SK-N-SH (cell line): ENCODE measurements around the gene ZNF784. TPM values are rescaled to one million over a fixed set of nuclear protein-coding genes. Genes with fewer than 3 reads are reported as not detected.

Experiments used
- CTCF ChIA-PET: fragments of 300-600, 350-600 bp; formaldehyde crosslinking; extraction: SDS; loops from one replicate; lab custom pipeline; 2021; lab: Yijun Ruan, JAX
- POLR2A ChIA-PET: fragments of 350-600 bp; sonication (Branson Sonifier 250); formaldehyde crosslinking; extraction: SDS; loops from one replicate; lab custom pipeline; 2020; ENCODE audit warnings: antibody characterized with exemption, inconsistent platforms; lab: Yijun Ruan, JAX
- DNase-seq: peaks from one replicate; pipeline ENCODE4 v3.0.0; 2012
- H2AFZ ChIP-seq: fragments of 200-600 bp; sonication (generic); 2 replicates; pipeline ENCODE4 v1.8.1; 2016; ENCODE audit warnings: antibody characterized with exemption, mild to moderate bottlenecking, low read depth
- H3F3A ChIP-seq: fragments of 200-600 bp; sonication (generic); replicated peaks from 2 replicates; pipeline ENCODE3; 2016; ENCODE audit warnings: antibody characterized with exemption, mild to moderate bottlenecking; ENCODE audit not compliant: insufficient read depth
- H3K27ac ChIP-seq, 2 experiments: fragments of 200-500 bp in 1 of 2; fragments of 200-600 bp in 1 of 2; sonication (Bioruptor generic) in 1 of 2; sonication (generic), shearing (Covaris generic) in 1 of 2; 2 replicates each; pipeline versions ENCODE4 v1.5.1 to v1.6.1; 2014 to 2016; ENCODE audit warnings: low read depth in 2 of 2, inconsistent platforms in 1 of 2, low read length in 1 of 2, mild to moderate bottlenecking in 1 of 2, mixed read lengths in 1 of 2
- H3K27me3 ChIP-seq: fragments of 200-600 bp; sonication (generic), shearing (Covaris generic); 2 replicates; pipeline ENCODE4 v1.6.1; 2016; ENCODE audit warnings: mixed run types; ENCODE audit not compliant: insufficient read depth
- H3K36me3 ChIP-seq, 2 experiments: fragments of 200-500 bp in 1 of 2; fragments of 200-600 bp in 1 of 2; sonication (Bioruptor generic) in 1 of 2; sonication (generic) in 1 of 2; replicated peaks in 1 of 2; 2 replicates each; pipeline versions ENCODE3 to v1.5.1; 2014 to 2016; ENCODE audit warnings: low read length in 1 of 2, mild to moderate bottlenecking in 1 of 2; ENCODE audit not compliant: insufficient read depth in 2 of 2, control insufficient read depth in 1 of 2
- H3K4me1 ChIP-seq, 2 experiments: fragments of 200-500 bp in 1 of 2; fragments of 200-600 bp in 1 of 2; sonication (Bioruptor generic) in 1 of 2; sonication (generic), shearing (Covaris generic) in 1 of 2; 2 replicates each; pipeline versions ENCODE4 v1.5.1 to v1.6.1; 2014 to 2016; ENCODE audit warnings: low read depth in 1 of 2, low read length in 1 of 2, mixed run types in 1 of 2; ENCODE audit not compliant: insufficient read depth in 2 of 2, control insufficient read depth in 1 of 2
- H3K4me2 ChIP-seq: fragments of 200-600 bp; sonication (generic), shearing (Covaris generic); 2 replicates; pipeline ENCODE4 v1.6.1; 2017; ENCODE audit warnings: mixed run types
- H3K4me3 ChIP-seq, 2 experiments: fragments of 200-500 bp in 1 of 2; fragments of 200-600 bp in 1 of 2; sonication (Bioruptor generic) in 1 of 2; sonication (generic), shearing (Covaris generic) in 1 of 2; 2 replicates each; pipeline versions ENCODE4 v1.5.1 to v1.8.1; 2014 to 2016; ENCODE audit warnings: low read depth in 2 of 2, inconsistent platforms in 1 of 2, low read length in 1 of 2, mild to moderate bottlenecking in 1 of 2, mixed read lengths in 1 of 2, moderate library complexity in 1 of 2
- H3K79me2 ChIP-seq: fragments of 200-600 bp; sonication (generic); 2 replicates; pipeline ENCODE4 v1.8.1; 2017; ENCODE audit warnings: mild to moderate bottlenecking; ENCODE audit not compliant: insufficient read depth
- H3K9ac ChIP-seq: fragments of 200-600 bp; sonication (generic); 2 replicates; pipeline ENCODE4 v1.6.1; 2017; ENCODE audit warnings: mixed run types
- H3K9me2 ChIP-seq: fragments of 200-600 bp; sonication (generic); 2 replicates; pipeline ENCODE4 v1.6.1; 2017; ENCODE audit warnings: mixed run types
- H3K9me3 ChIP-seq: fragments of 200-600 bp; sonication (generic); 2 replicates; pipeline ENCODE4 v1.6.1; 2017; ENCODE audit warnings: mixed run types, mild to moderate bottlenecking, moderate library complexity
- H4K20me1 ChIP-seq: fragments of 200-600 bp; sonication (generic); 2 replicates; pipeline ENCODE4 v1.6.1; 2017; ENCODE audit warnings: mild to moderate bottlenecking, mixed run types; ENCODE audit not compliant: insufficient read depth
- CTCF ChIP-seq: fragments of 200-600 bp; sonication (generic); IDR thresholded peaks from 2 replicates; pipeline ENCODE4 v1.6.1; 2017; ENCODE audit warnings: antibody characterized with exemption, mild to moderate bottlenecking, moderate library complexity
- ELF1 ChIP-seq: IDR thresholded peaks from 2 replicates; pipeline ENCODE4 v1.4.0; 2012
- EP300 ChIP-seq, 2 experiments: IDR thresholded peaks; 2 replicates each; pipeline versions ENCODE4 v1.4.0 to v1.6.1; 2012; ENCODE audit warnings: borderline replicate concordance in 1 of 2, low read depth in 1 of 2, low read length in 1 of 2
- EZH2phosphoT487 ChIP-seq: fragments of 200-600 bp; sonication (generic); IDR thresholded peaks from 2 replicates; pipeline ENCODE4 v1.6.1; 2017; ENCODE audit warnings: low read depth, mixed run types, mild to moderate bottlenecking, antibody characterized with exemption, moderate library complexity, borderline replicate concordance
- FOSL2 ChIP-seq: IDR thresholded peaks from 2 replicates; pipeline ENCODE4 v1.4.0; 2012; ENCODE audit warnings: low read depth, mild to moderate bottlenecking, moderate library complexity, borderline replicate concordance
- FOXJ3 ChIP-seq: sonication (generic); formaldehyde crosslinking; IDR thresholded peaks from 2 replicates; pipeline ENCODE4 v1.5.1; 2020; ENCODE audit warnings: mild to moderate bottlenecking, missing genetic modification reagents
- FOXM1 ChIP-seq: IDR thresholded peaks from 2 replicates; pipeline ENCODE4 v1.4.0; 2012; ENCODE audit warnings: low read depth, mild to moderate bottlenecking
- GATA2 ChIP-seq: sonication (generic); formaldehyde crosslinking; IDR thresholded peaks from 2 replicates; pipeline ENCODE4 v1.5.0; 2020; ENCODE audit warnings: mild to moderate bottlenecking, missing genetic modification reagents
- MEF2A ChIP-seq: IDR thresholded peaks from 2 replicates; pipeline ENCODE4 v1.4.0; 2012; ENCODE audit warnings: low read depth, borderline replicate concordance
- MXI1 ChIP-seq: IDR thresholded peaks from 2 replicates; pipeline ENCODE4 v1.6.1; 2012; ENCODE audit warnings: mild to moderate bottlenecking, low read depth, low read length, improper control_type of control experiment
- NRF1 ChIP-seq: IDR thresholded peaks from 2 replicates; pipeline ENCODE4 v1.6.1; 2012; ENCODE audit warnings: low read depth, mild to moderate bottlenecking, low read length
- PBX3 ChIP-seq: IDR thresholded peaks from 2 replicates; pipeline ENCODE4; 2012
- POLR2AphosphoS5 ChIP-seq: IDR thresholded peaks from 2 replicates; pipeline ENCODE4 v1.6.1; 2012; ENCODE audit warnings: low read depth, low read length
- RAD21 ChIP-seq: IDR thresholded peaks from 2 replicates; pipeline ENCODE4 v1.6.1; 2012; ENCODE audit warnings: mild to moderate bottlenecking, low read length
- RCOR1 ChIP-seq: fragments of 150-350 bp; IDR thresholded peaks from 2 replicates; pipeline ENCODE4 v1.6.1; 2017; ENCODE audit warnings: antibody characterized with exemption, low read length
- REST ChIP-seq: IDR thresholded peaks from 2 replicates; pipeline ENCODE4 v1.6.1; 2012; ENCODE audit warnings: mild to moderate bottlenecking, low read depth, low read length, moderate library complexity
- RXRA ChIP-seq: IDR thresholded peaks from 2 replicates; pipeline ENCODE4 v1.4.0; 2012; ENCODE audit warnings: low read depth, mild to moderate bottlenecking, borderline replicate concordance
- SMC3 ChIP-seq: IDR thresholded peaks from 2 replicates; pipeline ENCODE4 v1.6.1; 2012; ENCODE audit warnings: low read depth, low read length, improper control_type of control experiment
- TAF1 ChIP-seq: IDR thresholded peaks from 2 replicates; pipeline ENCODE4 v1.6.1; 2012; ENCODE audit warnings: low read depth, mild to moderate bottlenecking, low read length, moderate library complexity, borderline replicate concordance
- TCF12 ChIP-seq: IDR thresholded peaks from 2 replicates; pipeline ENCODE4 v1.4.0; 2012
- TEAD4 ChIP-seq: IDR thresholded peaks from 2 replicates; pipeline ENCODE4 v1.4.0; 2012; ENCODE audit warnings: mild to moderate bottlenecking, borderline replicate concordance; ENCODE audit not compliant: insufficient read depth
- USF2 ChIP-seq: fragments of 150-350 bp; IDR thresholded peaks from 2 replicates; pipeline ENCODE4 v1.6.1; 2017; ENCODE audit warnings: antibody characterized with exemption, low read length, low read depth, borderline replicate concordance
- YY1 ChIP-seq: IDR thresholded peaks from 2 replicates; pipeline ENCODE4 v1.4.0; 2012; ENCODE audit warnings: low read depth, mild to moderate bottlenecking
- ZBTB33 ChIP-seq: IDR thresholded peaks from 2 replicates; pipeline ENCODE4 v1.4.0; 2012; ENCODE audit warnings: low read depth, borderline replicate concordance
- WGBS: methylation state at CpG from one replicate; pipeline ENCODE4 v1.1.6; 2017; ENCODE audit warnings: low lambda C conversion rate; 5-methylcytosine and 5-hydroxymethylcytosine counted together
- polyA plus RNA-seq, 3 experiments: library from polyadenylated mRNA; depleted of rRNA; stranded (reverse); fragments of >200 nt; gene quantifications; 2 replicates each; pipeline ENCODE4 v1.2.3, GENCODE V29; 2012

The ZNF784 gene
- polyA plus RNA-seq, 1 of the 3 experiments (the other 2 are of a cell fraction), result 5.5 TPM

GRCh38 chr19:55632463-55632834 is 8.1 kb upstream of the ZNF784 start:
- Histone ChIP-seq H3F3A (peaks cover 10% of the 10 kb centered on the region), H3K27ac (peak overlapping the region in 1 of 2 experiments; percentile 26; a peak in 1 of 4 replicates), H3K9me2 (no peaks in the 10 kb centered on the region), H3K4me2 (no peak overlapping the region), H3K4me3 (peak overlapping the region in 1 of 2 experiments; percentile 30; a peak in 1 of 4 replicates), H2AFZ (0 out of 2 replicates have a peak overlapping the region, but pooled peaks have one; percentile 43), H3K9me3 (no peaks in the 10 kb centered on the region), H3K4me1 (peaks cover 0 to 14% of the 10 kb centered on the region in 2 experiments; a peak in 1 of 4 replicates), H4K20me1 (no peaks in the 10 kb centered on the region), H3K27me3 (no peaks in the 10 kb centered on the region), H3K9ac (no peak overlapping the region), H3K79me2 (peaks cover 26% of the 10 kb centered on the region), H3K36me3 (no peaks in the 10 kb centered on the region)
- WGBS, result 33% methylated on average over 3 of the region's 3 CpGs
- DNase-seq, result peak; percentile 62
- ChIA-PET POLR2A (interaction anchor here (0.9 to 2.4 kb wide), 2 partner anchors 20 to 22 kb away, joined by 3 to 5 read pairs; no protein-coding TSS in a partner anchor), CTCF (interaction anchor here (0.6 to 4.6 kb wide), 40 partner anchors 8 to 581 kb away, joined by 3 to 40 read pairs (median 4); partner anchors contain the start of genes CCDC106, EPN1, U2AF2 and ZNF524)
- TF ChIP-seq TCF12 (no peak), CTCF (peak; percentile 83), EZH2phosphoT487 (no peak), YY1 (no peak), MXI1 (no peak; the same call in 1 of the 2 replicates), RXRA (no peak), USF2 (no peak), RCOR1 (no peak), TEAD4 (no peak), RAD21 (peak; percentile 82), MEF2A (no peak), ELF1 (no peak), FOXJ3 (CRISPR knock-in tag) (no peak), NRF1 (no peak), REST (no peak), PBX3 (no peak), SMC3 (peak; percentile 45), FOXM1 (no peak), TAF1 (no peak), ZBTB33 (no peak), GATA2 (CRISPR knock-in tag) (no peak), POLR2AphosphoS5 (no peak), EP300 (IDR thresholded peaks at IDR 0.05; ENCODE audit: borderline replicate concordance in 1 of 2, low read depth in 1 of 2, low read length in 1 of 2) (no peak), FOSL2 (no peak)
